SK-N-SH (cell line): ENCODE measurements around the gene MRAP2. TPM values are rescaled to one million over a fixed set of nuclear protein-coding genes. Genes with fewer than 3 reads are reported as not detected.

Experiments used
- CTCF ChIA-PET: fragments of 300-600, 350-600 bp; formaldehyde crosslinking; extraction: SDS; loops from one replicate; lab custom pipeline; 2021; lab: Yijun Ruan, JAX
- POLR2A ChIA-PET: fragments of 350-600 bp; sonication (Branson Sonifier 250); formaldehyde crosslinking; extraction: SDS; loops from one replicate; lab custom pipeline; 2020; ENCODE audit warnings: antibody characterized with exemption, inconsistent platforms; lab: Yijun Ruan, JAX
- DNase-seq: peaks from one replicate; pipeline ENCODE4 v3.0.0; 2012
- H2AFZ ChIP-seq: fragments of 200-600 bp; sonication (generic); 2 replicates; pipeline ENCODE4 v1.8.1; 2016; ENCODE audit warnings: antibody characterized with exemption, mild to moderate bottlenecking, low read depth
- H3F3A ChIP-seq: fragments of 200-600 bp; sonication (generic); replicated peaks from 2 replicates; pipeline ENCODE3; 2016; ENCODE audit warnings: antibody characterized with exemption, mild to moderate bottlenecking; ENCODE audit not compliant: insufficient read depth
- H3K27ac ChIP-seq, 2 experiments: fragments of 200-500 bp in 1 of 2; fragments of 200-600 bp in 1 of 2; sonication (Bioruptor generic) in 1 of 2; sonication (generic), shearing (Covaris generic) in 1 of 2; 2 replicates each; pipeline versions ENCODE4 v1.5.1 to v1.6.1; 2014 to 2016; ENCODE audit warnings: low read depth in 2 of 2, inconsistent platforms in 1 of 2, low read length in 1 of 2, mild to moderate bottlenecking in 1 of 2, mixed read lengths in 1 of 2
- H3K27me3 ChIP-seq: fragments of 200-600 bp; sonication (generic), shearing (Covaris generic); 2 replicates; pipeline ENCODE4 v1.6.1; 2016; ENCODE audit warnings: mixed run types; ENCODE audit not compliant: insufficient read depth
- H3K36me3 ChIP-seq, 2 experiments: fragments of 200-500 bp in 1 of 2; fragments of 200-600 bp in 1 of 2; sonication (Bioruptor generic) in 1 of 2; sonication (generic) in 1 of 2; replicated peaks in 1 of 2; 2 replicates each; pipeline versions ENCODE3 to v1.5.1; 2014 to 2016; ENCODE audit warnings: low read length in 1 of 2, mild to moderate bottlenecking in 1 of 2; ENCODE audit not compliant: insufficient read depth in 2 of 2, control insufficient read depth in 1 of 2
- H3K4me1 ChIP-seq, 2 experiments: fragments of 200-500 bp in 1 of 2; fragments of 200-600 bp in 1 of 2; sonication (Bioruptor generic) in 1 of 2; sonication (generic), shearing (Covaris generic) in 1 of 2; 2 replicates each; pipeline versions ENCODE4 v1.5.1 to v1.6.1; 2014 to 2016; ENCODE audit warnings: low read depth in 1 of 2, low read length in 1 of 2, mixed run types in 1 of 2; ENCODE audit not compliant: insufficient read depth in 2 of 2, control insufficient read depth in 1 of 2
- H3K4me2 ChIP-seq: fragments of 200-600 bp; sonication (generic), shearing (Covaris generic); 2 replicates; pipeline ENCODE4 v1.6.1; 2017; ENCODE audit warnings: mixed run types
- H3K4me3 ChIP-seq, 2 experiments: fragments of 200-500 bp in 1 of 2; fragments of 200-600 bp in 1 of 2; sonication (Bioruptor generic) in 1 of 2; sonication (generic), shearing (Covaris generic) in 1 of 2; 2 replicates each; pipeline versions ENCODE4 v1.5.1 to v1.8.1; 2014 to 2016; ENCODE audit warnings: low read depth in 2 of 2, inconsistent platforms in 1 of 2, low read length in 1 of 2, mild to moderate bottlenecking in 1 of 2, mixed read lengths in 1 of 2, moderate library complexity in 1 of 2
- H3K79me2 ChIP-seq: fragments of 200-600 bp; sonication (generic); 2 replicates; pipeline ENCODE4 v1.8.1; 2017; ENCODE audit warnings: mild to moderate bottlenecking; ENCODE audit not compliant: insufficient read depth
- H3K9ac ChIP-seq: fragments of 200-600 bp; sonication (generic); 2 replicates; pipeline ENCODE4 v1.6.1; 2017; ENCODE audit warnings: mixed run types
- H3K9me2 ChIP-seq: fragments of 200-600 bp; sonication (generic); 2 replicates; pipeline ENCODE4 v1.6.1; 2017; ENCODE audit warnings: mixed run types
- H3K9me3 ChIP-seq: fragments of 200-600 bp; sonication (generic); 2 replicates; pipeline ENCODE4 v1.6.1; 2017; ENCODE audit warnings: mixed run types, mild to moderate bottlenecking, moderate library complexity
- H4K20me1 ChIP-seq: fragments of 200-600 bp; sonication (generic); 2 replicates; pipeline ENCODE4 v1.6.1; 2017; ENCODE audit warnings: mild to moderate bottlenecking, mixed run types; ENCODE audit not compliant: insufficient read depth
- EZH2phosphoT487 ChIP-seq: fragments of 200-600 bp; sonication (generic); IDR thresholded peaks from 2 replicates; pipeline ENCODE4 v1.6.1; 2017; ENCODE audit warnings: low read depth, mixed run types, mild to moderate bottlenecking, antibody characterized with exemption, moderate library complexity, borderline replicate concordance
- FOXM1 ChIP-seq: IDR thresholded peaks from 2 replicates; pipeline ENCODE4 v1.4.0; 2012; ENCODE audit warnings: low read depth, mild to moderate bottlenecking
- IRF3 ChIP-seq: fragments of 150-350 bp; IDR thresholded peaks from 2 replicates; pipeline ENCODE4 v1.6.1; 2016; ENCODE audit warnings: mild to moderate bottlenecking, low read depth, low read length
- MAX ChIP-seq: IDR thresholded peaks from 2 replicates; pipeline ENCODE4 v1.4.0; 2012; ENCODE audit warnings: low read depth
- MEF2A ChIP-seq: IDR thresholded peaks from 2 replicates; pipeline ENCODE4 v1.4.0; 2012; ENCODE audit warnings: low read depth, borderline replicate concordance
- NRF1 ChIP-seq: IDR thresholded peaks from 2 replicates; pipeline ENCODE4 v1.6.1; 2012; ENCODE audit warnings: low read depth, mild to moderate bottlenecking, low read length
- RAD21 ChIP-seq: IDR thresholded peaks from 2 replicates; pipeline ENCODE4 v1.6.1; 2012; ENCODE audit warnings: mild to moderate bottlenecking, low read length
- RCOR1 ChIP-seq: fragments of 150-350 bp; IDR thresholded peaks from 2 replicates; pipeline ENCODE4 v1.6.1; 2017; ENCODE audit warnings: antibody characterized with exemption, low read length
- YY1 ChIP-seq: IDR thresholded peaks from 2 replicates; pipeline ENCODE4 v1.4.0; 2012; ENCODE audit warnings: low read depth, mild to moderate bottlenecking
- WGBS: methylation state at CpG from one replicate; pipeline ENCODE4 v1.1.6; 2017; ENCODE audit warnings: low lambda C conversion rate; 5-methylcytosine and 5-hydroxymethylcytosine counted together
- polyA plus RNA-seq, 3 experiments: library from polyadenylated mRNA; depleted of rRNA; stranded (reverse); fragments of >200 nt; gene quantifications; 2 replicates each; pipeline ENCODE4 v1.2.3, GENCODE V29; 2012
- TF ChIP-seq, protein P1 (sequence below): IDR thresholded peaks from 2 replicates; pipeline ENCODE4; 2012
- TF ChIP-seq, protein P2 (sequence below): IDR thresholded peaks from 2 replicates; pipeline ENCODE4 v1.4.0; 2012; ENCODE audit warnings: low read depth, borderline replicate concordance
- TF ChIP-seq, protein P3 (sequence below): fragments of 200-600 bp; sonication (generic); IDR thresholded peaks from 2 replicates; pipeline ENCODE4 v1.6.1; 2017; ENCODE audit warnings: antibody characterized with exemption, mild to moderate bottlenecking, moderate library complexity

MRAP2 gene
- polyA plus RNA-seq, 1 of the 3 experiments (the other 2 are of a cell fraction), result 0.12 TPM

DNA sequence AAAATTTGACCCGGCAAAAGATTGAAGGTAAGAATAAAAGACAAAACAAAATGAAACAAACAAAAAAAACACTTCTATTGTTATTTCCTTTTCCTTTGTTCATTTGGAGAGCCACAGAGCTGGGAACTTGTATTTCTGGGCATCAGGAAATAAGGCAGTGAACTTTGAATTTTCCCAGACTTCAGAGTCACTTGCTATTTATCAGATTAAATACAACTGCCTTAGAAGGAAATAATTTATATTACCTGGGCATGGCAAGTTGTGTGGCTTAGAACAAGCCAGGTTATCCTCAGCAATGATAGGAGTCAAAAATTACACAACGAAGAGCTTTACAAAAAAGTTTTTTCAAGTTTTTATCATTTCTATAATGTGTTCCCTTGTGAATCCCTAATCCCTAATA is 20.2 kb upstream of the MRAP2 start:
- TF ChIP-seq, protein P1, sequence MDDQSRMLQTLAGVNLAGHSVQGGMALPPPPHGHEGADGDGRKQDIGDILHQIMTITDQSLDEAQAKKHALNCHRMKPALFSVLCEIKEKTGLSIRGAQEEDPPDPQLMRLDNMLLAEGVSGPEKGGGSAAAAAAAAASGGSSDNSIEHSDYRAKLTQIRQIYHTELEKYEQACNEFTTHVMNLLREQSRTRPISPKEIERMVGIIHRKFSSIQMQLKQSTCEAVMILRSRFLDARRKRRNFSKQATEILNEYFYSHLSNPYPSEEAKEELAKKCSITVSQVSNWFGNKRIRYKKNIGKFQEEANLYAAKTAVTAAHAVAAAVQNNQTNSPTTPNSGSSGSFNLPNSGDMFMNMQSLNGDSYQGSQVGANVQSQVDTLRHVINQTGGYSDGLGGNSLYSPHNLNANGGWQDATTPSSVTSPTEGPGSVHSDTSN, result no peak
- TF ChIP-seq IRF3, result no peak
- CTCF ChIA-PET, result interaction anchor here (0.7 kb wide), 1 partner anchor 68 kb away, joined by 3 read pairs; no protein-coding TSS in a partner anchor
- H3K9ac ChIP-seq, result no peak overlapping the region
- no peak overlapping the region for H2AFZ ChIP-seq
- no peaks in the 10 kb centered on the region for H3K9me2 ChIP-seq
- no peaks in the 10 kb centered on the region for H3K27me3 ChIP-seq
- no peaks in the 10 kb centered on the region for H3K36me3 ChIP-seq
- POLR2A ChIA-PET, result no interaction called here
- H3K27ac ChIP-seq, result no peak overlapping the region; a peak in 1 of 4 replicates
- no peak for DNase-seq
- H3K4me2 ChIP-seq, result no peak overlapping the region
- H3K79me2 ChIP-seq, result no peaks in the 10 kb centered on the region
- H4K20me1 ChIP-seq, result no peaks in the 10 kb centered on the region
- peaks cover 0 to 16% of the 10 kb centered on the region in 2 experiments; a peak in 2 of 4 replicates for H3K4me1 ChIP-seq
- no peaks in the 10 kb centered on the region for H3K9me3 ChIP-seq
- 62% methylated on average over 2 of the region's 2 CpGs for WGBS
- no peaks in the 10 kb centered on the region for H3F3A ChIP-seq
- no peak overlapping the region for H3K4me3 ChIP-seq

DNA sequence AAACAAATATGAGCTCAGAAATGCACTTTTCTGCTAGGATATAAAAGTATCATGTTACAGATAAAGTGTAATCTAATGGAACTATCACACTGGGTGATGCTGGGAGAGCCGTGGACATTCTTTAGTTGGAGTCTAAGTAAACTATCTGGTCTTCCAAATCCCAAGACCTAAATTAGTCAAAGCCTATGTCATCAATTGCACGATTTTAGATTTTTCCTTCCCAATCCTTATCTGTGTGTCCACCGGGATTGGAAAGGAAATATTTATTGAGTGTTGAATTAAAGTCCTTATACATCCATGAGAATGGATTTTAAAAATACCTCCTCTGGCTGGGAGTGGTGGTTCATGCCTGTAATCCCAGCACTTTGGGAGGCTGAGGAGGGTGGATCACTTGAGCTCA is 19.6 kb upstream of the MRAP2 start:
- Histone ChIP-seq H3K27ac (peak overlapping the region in 1 of 2 experiments; percentile 8; a peak in 2 of 4 replicates), H3K4me3 (no peak overlapping the region), H3K9ac (no peak overlapping the region), H3K4me2 (no peak overlapping the region), H3K27me3 (no peaks in the 10 kb centered on the region), H3K36me3 (no peaks in the 10 kb centered on the region), H3F3A (no peaks in the 10 kb centered on the region), H4K20me1 (no peaks in the 10 kb centered on the region), H3K79me2 (no peaks in the 10 kb centered on the region), H3K4me1 (peaks cover 0 to 21% of the 10 kb centered on the region in 2 experiments; a peak in 2 of 4 replicates), H3K9me3 (no peaks in the 10 kb centered on the region), H3K9me2 (no peaks in the 10 kb centered on the region), H2AFZ (no peak overlapping the region)
- DNase-seq, result no peak
- ChIA-PET POLR2A (no interaction called here), CTCF (no interaction called here)
- TF ChIP-seq FOXM1, result no peak
- TF ChIP-seq EZH2phosphoT487, result no peak
- TF ChIP-seq RAD21, result no peak
- TF ChIP-seq, protein P2, sequence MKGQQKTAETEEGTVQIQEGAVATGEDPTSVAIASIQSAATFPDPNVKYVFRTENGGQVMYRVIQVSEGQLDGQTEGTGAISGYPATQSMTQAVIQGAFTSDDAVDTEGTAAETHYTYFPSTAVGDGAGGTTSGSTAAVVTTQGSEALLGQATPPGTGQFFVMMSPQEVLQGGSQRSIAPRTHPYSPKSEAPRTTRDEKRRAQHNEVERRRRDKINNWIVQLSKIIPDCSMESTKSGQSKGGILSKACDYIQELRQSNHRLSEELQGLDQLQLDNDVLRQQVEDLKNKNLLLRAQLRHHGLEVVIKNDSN, result no peak
- no peak for TF ChIP-seq MAX
- TF ChIP-seq MEF2A, result no peak
- TF ChIP-seq NRF1, result no peak
- no peak for TF ChIP-seq RCOR1
- TF ChIP-seq YY1, result no peak
- TF ChIP-seq, protein P3, sequence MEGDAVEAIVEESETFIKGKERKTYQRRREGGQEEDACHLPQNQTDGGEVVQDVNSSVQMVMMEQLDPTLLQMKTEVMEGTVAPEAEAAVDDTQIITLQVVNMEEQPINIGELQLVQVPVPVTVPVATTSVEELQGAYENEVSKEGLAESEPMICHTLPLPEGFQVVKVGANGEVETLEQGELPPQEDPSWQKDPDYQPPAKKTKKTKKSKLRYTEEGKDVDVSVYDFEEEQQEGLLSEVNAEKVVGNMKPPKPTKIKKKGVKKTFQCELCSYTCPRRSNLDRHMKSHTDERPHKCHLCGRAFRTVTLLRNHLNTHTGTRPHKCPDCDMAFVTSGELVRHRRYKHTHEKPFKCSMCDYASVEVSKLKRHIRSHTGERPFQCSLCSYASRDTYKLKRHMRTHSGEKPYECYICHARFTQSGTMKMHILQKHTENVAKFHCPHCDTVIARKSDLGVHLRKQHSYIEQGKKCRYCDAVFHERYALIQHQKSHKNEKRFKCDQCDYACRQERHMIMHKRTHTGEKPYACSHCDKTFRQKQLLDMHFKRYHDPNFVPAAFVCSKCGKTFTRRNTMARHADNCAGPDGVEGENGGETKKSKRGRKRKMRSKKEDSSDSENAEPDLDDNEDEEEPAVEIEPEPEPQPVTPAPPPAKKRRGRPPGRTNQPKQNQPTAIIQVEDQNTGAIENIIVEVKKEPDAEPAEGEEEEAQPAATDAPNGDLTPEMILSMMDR, result no peak
- 33% methylated on average over 3 of the region's 3 CpGs for WGBS
